ENCODE measurements around the gene CRB1.
"Not testable (repeated sequence)": the region's sequence is repeated elsewhere in the genome, so short reads cannot be mapped to it uniquely, and the experiment has no call there.

CRB1 gene

GRCh38 chr1:197471248-197471985 lies 203.4 kb downstream of the CRB1 start:
- Histone ChIP-seq H2AFZ (ENCODE audit: low read length, unreplicated experiment) (no peak overlapping the region), H3K27me3 (ENCODE audit: insufficient read depth, low read length) (no peaks in the 10 kb centered on the region), H3K4me3 (ENCODE audit: low read depth, low read length) (no peak overlapping the region), H3K79me2 (ENCODE audit: control insufficient read depth, insufficient read depth, low read length, unreplicated experiment) (no peaks in the 10 kb centered on the region), H3K27ac (ENCODE audit: low read depth, low read length) (no peak overlapping the region), H3K36me3 (ENCODE audit: insufficient read depth, low read length) (no peaks in the 10 kb centered on the region), H3K4me1 (ENCODE audit: control insufficient read depth, insufficient read depth, low read length, unreplicated experiment) (no peaks in the 10 kb centered on the region)

GRCh38 chr1:197472141-197472540 lies 204.1 kb downstream of the CRB1 start:
- no peaks in the 10 kb centered on the region for H3K4me1 ChIP-seq (ENCODE audit: control insufficient read depth, insufficient read depth, low read length, unreplicated experiment)
- H3K4me3 ChIP-seq (ENCODE audit: low read depth, low read length) = no peak overlapping the region
- no peaks in the 10 kb centered on the region for H3K79me2 ChIP-seq (ENCODE audit: control insufficient read depth, insufficient read depth, low read length, unreplicated experiment)
- no peaks in the 10 kb centered on the region for H3K27me3 ChIP-seq (ENCODE audit: insufficient read depth, low read length)
- H3K27ac ChIP-seq (ENCODE audit: low read depth, low read length) = no peak overlapping the region
- no peaks in the 10 kb centered on the region for H3K36me3 ChIP-seq (ENCODE audit: insufficient read depth, low read length)
- no peak overlapping the region for H2AFZ ChIP-seq (ENCODE audit: low read length, unreplicated experiment)

GRCh38 chr1:197480446-197480845 lies 212.4 kb downstream of the CRB1 start:
- Histone ChIP-seq H2AFZ (ENCODE audit: low read length, unreplicated experiment) (no peak overlapping the region), H3K79me2 (ENCODE audit: control insufficient read depth, insufficient read depth, low read length, unreplicated experiment) (no peaks in the 10 kb centered on the region), H3K36me3 (ENCODE audit: insufficient read depth, low read length) (no peaks in the 10 kb centered on the region), H3K27me3 (ENCODE audit: insufficient read depth, low read length) (no peaks in the 10 kb centered on the region; the same call in 1 of the 2 replicates), H3K4me3 (ENCODE audit: low read depth, low read length) (no peak overlapping the region), H3K27ac (ENCODE audit: low read depth, low read length) (no peak overlapping the region), H3K4me1 (ENCODE audit: control insufficient read depth, insufficient read depth, low read length, unreplicated experiment) (no peaks in the 10 kb centered on the region)

- no peaks in the 10 kb centered on the region for H3K79me2 ChIP-seq (ENCODE audit: control insufficient read depth, insufficient read depth, low read length, unreplicated experiment)
- no peak overlapping the region for H3K4me3 ChIP-seq (ENCODE audit: low read depth, low read length)
- no peak overlapping the region for H3K27ac ChIP-seq (ENCODE audit: low read depth, low read length)
- H2AFZ ChIP-seq (ENCODE audit: low read length, unreplicated experiment) = no peak overlapping the region
- no peaks in the 10 kb centered on the region for H3K4me1 ChIP-seq (ENCODE audit: control insufficient read depth, insufficient read depth, low read length, unreplicated experiment)
- no peaks in the 10 kb centered on the region for H3K36me3 ChIP-seq (ENCODE audit: insufficient read depth, low read length)
- no peaks in the 10 kb centered on the region; the same call in 1 of the 2 replicates for H3K27me3 ChIP-seq (ENCODE audit: insufficient read depth, low read length)
These were observed 213.0 kb downstream of the CRB1 start for GRCh38 chr1:197481101-197481500.

GRCh38 chr1:197485790-197486189 lies 217.7 kb downstream of the CRB1 start:
- H3K4me3 ChIP-seq (ENCODE audit: low read depth, low read length) = no peak overlapping the region

GRCh38 chr1:197486946-197487345 lies 218.9 kb downstream of the CRB1 start:
- no peak overlapping the region for H3K4me3 ChIP-seq (ENCODE audit: low read depth, low read length)
- no peaks in the 10 kb centered on the region for H3K27me3 ChIP-seq (ENCODE audit: insufficient read depth, low read length)
- H3K27ac ChIP-seq (ENCODE audit: low read depth, low read length) = no peak overlapping the region
- no peaks in the 10 kb centered on the region for H3K4me1 ChIP-seq (ENCODE audit: control insufficient read depth, insufficient read depth, low read length, unreplicated experiment)
- no peaks in the 10 kb centered on the region for H3K79me2 ChIP-seq (ENCODE audit: control insufficient read depth, insufficient read depth, low read length, unreplicated experiment)
- no peak overlapping the region for H2AFZ ChIP-seq (ENCODE audit: low read length, unreplicated experiment)
- no peaks in the 10 kb centered on the region for H3K36me3 ChIP-seq (ENCODE audit: insufficient read depth, low read length)

More at GRCh38 chr1:197485790-197486189, 217.7 kb downstream of the CRB1 start:
- H3K36me3 ChIP-seq (ENCODE audit: insufficient read depth, low read length) = no peaks in the 10 kb centered on the region
- H3K79me2 ChIP-seq (ENCODE audit: control insufficient read depth, insufficient read depth, low read length, unreplicated experiment) = no peaks in the 10 kb centered on the region
- H2AFZ ChIP-seq (ENCODE audit: low read length, unreplicated experiment) = no peak overlapping the region
- H3K27me3 ChIP-seq (ENCODE audit: insufficient read depth, low read length) = no peaks in the 10 kb centered on the region
- H3K27ac ChIP-seq (ENCODE audit: low read depth, low read length) = no peak overlapping the region
- no peaks in the 10 kb centered on the region for H3K4me1 ChIP-seq (ENCODE audit: control insufficient read depth, insufficient read depth, low read length, unreplicated experiment)

GRCh38 chr1:197491505-197491904 lies 223.5 kb downstream of the CRB1 start:
- H2AFZ ChIP-seq (ENCODE audit: low read length, unreplicated experiment); H3K27me3 ChIP-seq (ENCODE audit: insufficient read depth, low read length); H3K27ac ChIP-seq (ENCODE audit: low read depth, low read length); H3K4me1 ChIP-seq (ENCODE audit: control insufficient read depth, insufficient read depth, low read length, unreplicated experiment); H3K36me3 ChIP-seq (ENCODE audit: insufficient read depth, low read length); H3K79me2 ChIP-seq (ENCODE audit: control insufficient read depth, insufficient read depth, low read length, unreplicated experiment); H3K4me3 ChIP-seq (ENCODE audit: low read depth, low read length): not testable (repeated sequence)

GRCh38 chr1:197496722-197497121 lies 228.7 kb downstream of the CRB1 start:
- Histone ChIP-seq H3K27me3 (ENCODE audit: insufficient read depth, low read length) (no peaks in the 10 kb centered on the region), H2AFZ (ENCODE audit: low read length, unreplicated experiment) (no peak overlapping the region)

GRCh38 chr1:197510691-197511378 lies 242.8 kb downstream of the CRB1 start:
- no peak overlapping the region for H3K4me3 ChIP-seq (ENCODE audit: low read depth, low read length)
- no peak overlapping the region for H3K27ac ChIP-seq (ENCODE audit: low read depth, low read length)
- H3K79me2 ChIP-seq (ENCODE audit: control insufficient read depth, insufficient read depth, low read length, unreplicated experiment) = no peaks in the 10 kb centered on the region
- no peaks in the 10 kb centered on the region for H3K36me3 ChIP-seq (ENCODE audit: insufficient read depth, low read length)
- H3K4me1 ChIP-seq (ENCODE audit: control insufficient read depth, insufficient read depth, low read length, unreplicated experiment) = no peaks in the 10 kb centered on the region
- no peaks in the 10 kb centered on the region for H3K27me3 ChIP-seq (ENCODE audit: insufficient read depth, low read length)
- no peak overlapping the region for H2AFZ ChIP-seq (ENCODE audit: low read length, unreplicated experiment)

More at GRCh38 chr1:197496722-197497121, 228.7 kb downstream of the CRB1 start:
- Histone ChIP-seq H3K4me3 (ENCODE audit: low read depth, low read length) (no peak overlapping the region), H3K36me3 (ENCODE audit: insufficient read depth, low read length) (no peaks in the 10 kb centered on the region), H3K4me1 (ENCODE audit: control insufficient read depth, insufficient read depth, low read length, unreplicated experiment) (no peaks in the 10 kb centered on the region), H3K27ac (ENCODE audit: low read depth, low read length) (no peak overlapping the region), H3K79me2 (ENCODE audit: control insufficient read depth, insufficient read depth, low read length, unreplicated experiment) (no peaks in the 10 kb centered on the region)

- Histone ChIP-seq H3K27ac (ENCODE audit: low read depth, low read length) (no peak overlapping the region), H3K79me2 (ENCODE audit: control insufficient read depth, insufficient read depth, low read length, unreplicated experiment) (no peaks in the 10 kb centered on the region), H3K27me3 (ENCODE audit: insufficient read depth, low read length) (no peaks in the 10 kb centered on the region), H3K4me3 (ENCODE audit: low read depth, low read length) (no peak overlapping the region), H3K36me3 (ENCODE audit: insufficient read depth, low read length) (no peaks in the 10 kb centered on the region), H2AFZ (ENCODE audit: low read length, unreplicated experiment) (no peak overlapping the region), H3K4me1 (ENCODE audit: control insufficient read depth, insufficient read depth, low read length, unreplicated experiment) (no peaks in the 10 kb centered on the region)
These were observed 247.4 kb downstream of the CRB1 start for GRCh38 chr1:197515421-197515820.
